Liver (tissue), 3 donors: ENCODE results near the gene AKR7A2.

ENCODE experiments used
- CTCF ChIP-seq: fragments of 150-350 bp; IDR thresholded peaks from 2 replicates; pipeline ENCODE4 v1.5.1; 2017; ENCODE audit warnings: improper control_type of control experiment, low read depth, low read length; ENCODE audit not compliant: missing input control
- JUND ChIP-seq, 2 donors: IDR thresholded peaks; 2 replicates each; pipeline ENCODE4 v1.6.1; 2016; ENCODE audit warnings: antibody characterized with exemption in 2 of 2
- REST ChIP-seq: IDR thresholded peaks from 2 replicates; pipeline ENCODE4 v1.6.1; 2016; ENCODE audit warnings: antibody characterized with exemption, mild to moderate bottlenecking
- SP1 ChIP-seq: IDR thresholded peaks from 2 replicates; pipeline ENCODE4 v1.6.1; 2018; ENCODE audit warnings: antibody characterized with exemption, mild to moderate bottlenecking
- TAF1 ChIP-seq: conservative IDR thresholded peaks from 2 replicates; pipeline ENCODE4 v1.6.1; 2016; ENCODE audit warnings: antibody characterized with exemption, mild to moderate bottlenecking
- ZBTB33 ChIP-seq: IDR thresholded peaks from 2 replicates; pipeline ENCODE4 v1.6.1; 2016; ENCODE audit warnings: antibody characterized with exemption
- donor health status: healthy.
- donor health status: healthy.

GRCh38 chr1:19356266-19356665, 44.3 kb upstream of the AKR7A2 start:
- TF ChIP-seq SP1 (no peak), JUND (IDR thresholded peaks at IDR 0.05) (no peak), CTCF (no peak), ZBTB33 (no peak), REST (no peak), TAF1 (no peak)
